ENCODE results near the gene INKA1.

GRCh38 chr3:49775538-49775937 is 27.5 kb upstream of the INKA1 start:
- TF ChIP-seq CTCF (conservative IDR thresholded peaks at IDR 0.05; ENCODE audit: low read depth, low read length) = no peak
- no peak for TF ChIP-seq EZH2 (IDR thresholded peaks at IDR 0.05; ENCODE audit: low read length, unreplicated experiment)
- TF ChIP-seq EZH2phosphoT487 (IDR thresholded peaks at IDR 0.05; ENCODE audit: borderline replicate concordance, low read length) = no peak

All from PC-3 (cell line).